Adrenal gland (tissue), 5 donors: ENCODE measurements around the gene E4F1.

Experiments used
- POLR2A ChIP-seq, 2 donors: fragments of 450-650 bp; IDR thresholded peaks; one replicate each; pipeline ENCODE4 v1.6.1; 2017; ENCODE audit warnings: antibody characterized with exemption in 2 of 2, mild to moderate bottlenecking in 2 of 2, moderate library complexity in 1 of 2
- TF ChIP-seq, protein P1 (sequence below), 6 experiments: fragments of 450-650 bp in 4 of 6; fragments of 200-600 bp in 2 of 6; sonication (generic) in 1 of 6; IDR thresholded peaks; 1 replicate in 5 of 6; 2 replicates in 1 of 6; pipeline versions ENCODE4 v1.5.1 to v1.8.0; 2016 to 2021; ENCODE audit warnings: antibody characterized with exemption in 6 of 6, mild to moderate bottlenecking in 2 of 6, moderate library complexity in 1 of 6
- donor health status: DM: no; HTN: no; CAD: no.

DNA sequence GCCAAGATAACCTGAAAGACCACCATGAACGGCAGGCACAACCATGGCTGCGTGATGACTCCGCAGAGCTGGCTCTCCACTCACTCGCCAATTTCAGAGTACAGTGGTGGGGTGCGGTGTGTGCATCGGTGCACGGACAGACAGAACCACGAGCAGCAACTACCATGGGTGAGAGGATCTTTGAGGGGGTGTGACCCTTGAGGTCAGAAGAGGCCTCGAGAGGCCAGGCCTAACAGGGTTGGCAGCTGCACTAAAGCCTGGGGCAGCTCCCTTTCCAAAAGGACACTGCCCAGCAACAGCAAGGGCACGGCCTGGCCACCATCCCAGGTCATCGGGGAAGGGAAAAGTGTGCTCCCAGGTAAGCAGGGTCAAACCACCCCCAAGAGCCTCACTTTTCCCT is 29.9 kb downstream of the E4F1 start:
- TF ChIP-seq, protein P1, sequence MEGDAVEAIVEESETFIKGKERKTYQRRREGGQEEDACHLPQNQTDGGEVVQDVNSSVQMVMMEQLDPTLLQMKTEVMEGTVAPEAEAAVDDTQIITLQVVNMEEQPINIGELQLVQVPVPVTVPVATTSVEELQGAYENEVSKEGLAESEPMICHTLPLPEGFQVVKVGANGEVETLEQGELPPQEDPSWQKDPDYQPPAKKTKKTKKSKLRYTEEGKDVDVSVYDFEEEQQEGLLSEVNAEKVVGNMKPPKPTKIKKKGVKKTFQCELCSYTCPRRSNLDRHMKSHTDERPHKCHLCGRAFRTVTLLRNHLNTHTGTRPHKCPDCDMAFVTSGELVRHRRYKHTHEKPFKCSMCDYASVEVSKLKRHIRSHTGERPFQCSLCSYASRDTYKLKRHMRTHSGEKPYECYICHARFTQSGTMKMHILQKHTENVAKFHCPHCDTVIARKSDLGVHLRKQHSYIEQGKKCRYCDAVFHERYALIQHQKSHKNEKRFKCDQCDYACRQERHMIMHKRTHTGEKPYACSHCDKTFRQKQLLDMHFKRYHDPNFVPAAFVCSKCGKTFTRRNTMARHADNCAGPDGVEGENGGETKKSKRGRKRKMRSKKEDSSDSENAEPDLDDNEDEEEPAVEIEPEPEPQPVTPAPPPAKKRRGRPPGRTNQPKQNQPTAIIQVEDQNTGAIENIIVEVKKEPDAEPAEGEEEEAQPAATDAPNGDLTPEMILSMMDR (IDR thresholded peaks at IDR 0.05): no peak
- TF ChIP-seq POLR2A (IDR thresholded peaks at IDR 0.05): no peak
